Tibial nerve (tissue), 4 donors: Measurements from ENCODE around the gene RNF2. TPM values are rescaled to one million over a fixed set of nuclear protein-coding genes. Genes with fewer than 3 reads are reported as not detected.

ENCODE experiments used
- DNase-seq, 2 donors: peaks; one replicate each; pipeline ENCODE4 v3.0.0-alpha.2; 2019; ENCODE audit warnings: low spot score in 2 of 2
- H3K27ac ChIP-seq, 4 donors: fragments of 200-600 bp; sonication (generic) in 3 of 4; one replicate each; pipeline ENCODE4 v1.5.1; 2017 to 2019; ENCODE audit warnings: mild to moderate bottlenecking in 1 of 4
- H3K27me3 ChIP-seq, 2 donors: fragments of 200-600 bp; sonication (generic) in 1 of 2; one replicate each; pipeline versions ENCODE4 v1.5.1 to v1.6.0; 2017 to 2019
- H3K36me3 ChIP-seq, 3 donors: fragments of 200-600 bp; sonication (generic); one replicate each; pipeline ENCODE4 v1.5.1; 2018 to 2019
- H3K4me1 ChIP-seq, 4 donors: fragments of 200-600 bp; sonication (generic) in 3 of 4; one replicate each; pipeline ENCODE4 v1.5.1; 2017 to 2019
- H3K4me3 ChIP-seq, 4 donors: fragments of 200-600 bp; sonication (generic) in 3 of 4; one replicate each; pipeline ENCODE4 v1.5.1; 2017 to 2019; ENCODE audit warnings: mild to moderate bottlenecking in 1 of 4, moderate library complexity in 1 of 4
- H3K9me3 ChIP-seq, 4 donors: fragments of 200-600 bp; sonication (generic) in 3 of 4; one replicate each; pipeline ENCODE4 v1.5.1; 2017 to 2019
- EP300 ChIP-seq, 2 donors: sonication (generic); formaldehyde crosslinking; IDR thresholded peaks; one replicate each; pipeline ENCODE4 v1.6.1; 2017; ENCODE audit warnings: antibody characterized with exemption in 2 of 2, mild to moderate bottlenecking in 1 of 2
- POLR2A ChIP-seq, 2 donors: fragments of 450-650 bp; IDR thresholded peaks; one replicate each; pipeline ENCODE4 v1.6.1; 2017; ENCODE audit warnings: antibody characterized with exemption in 2 of 2, mild to moderate bottlenecking in 2 of 2, moderate library complexity in 2 of 2
- WGBS, 2 donors: methylation state at CpG; one replicate each; pipeline ENCODE4 v1.1.5; 2018; 5-methylcytosine and 5-hydroxymethylcytosine counted together
- total RNA-seq, 4 donors: library from RNA; depleted of rRNA; stranded (reverse); fragments of >200 nt; gene quantifications; one replicate each; pipeline ENCODE4 v1.1.0, GENCODE V29; 2016
- TF ChIP-seq, protein P1 (sequence below), 5 experiments: fragments of 200-600 bp in 3 of 5; fragments of 450-650 bp in 2 of 5; sonication (generic) in 3 of 5; IDR thresholded peaks; one replicate each; pipeline ENCODE4 v1.5.1; 2016 to 2019; ENCODE audit warnings: antibody characterized with exemption in 5 of 5, mild to moderate bottlenecking in 3 of 5, moderate library complexity in 2 of 5

The RNF2 gene
- total RNA-seq, 4 donors from 2014 or later, result 11.1 to 18.9 (median 15.3) TPM

DNA sequence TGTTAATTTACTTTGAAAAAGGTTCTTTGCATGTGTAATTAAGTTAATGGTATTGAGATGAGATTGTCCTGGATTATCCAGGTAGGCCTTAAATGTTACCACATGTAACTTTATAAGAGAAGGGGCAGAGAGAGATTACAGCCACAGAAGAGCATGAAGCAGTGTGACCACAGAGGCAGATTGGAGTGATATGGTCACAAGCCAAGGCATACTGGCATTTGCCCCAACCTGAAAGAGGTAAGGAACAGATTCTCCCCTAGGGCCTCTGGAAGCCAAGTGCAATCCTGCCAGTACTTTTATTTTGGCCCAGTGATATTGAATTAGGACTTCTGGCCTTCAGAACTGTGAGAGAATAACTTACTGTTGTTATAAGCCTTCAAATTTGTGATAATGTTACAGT is 23.0 kb downstream of the RNF2 start:
- H3K4me1 ChIP-seq, result peaks cover 0 to 19% (median 0%) of the 10 kb centered on the region in 4 donors
- H3K9me3 ChIP-seq, result no peaks in the 10 kb centered on the region
- H3K27me3 ChIP-seq, result no peaks in the 10 kb centered on the region
- H3K27ac ChIP-seq, result no peak overlapping the region
- DNase-seq, result no peak
- H3K36me3 ChIP-seq, result no peaks in the 10 kb centered on the region
- no peak overlapping the region for H3K4me3 ChIP-seq
- TF ChIP-seq, protein P1, sequence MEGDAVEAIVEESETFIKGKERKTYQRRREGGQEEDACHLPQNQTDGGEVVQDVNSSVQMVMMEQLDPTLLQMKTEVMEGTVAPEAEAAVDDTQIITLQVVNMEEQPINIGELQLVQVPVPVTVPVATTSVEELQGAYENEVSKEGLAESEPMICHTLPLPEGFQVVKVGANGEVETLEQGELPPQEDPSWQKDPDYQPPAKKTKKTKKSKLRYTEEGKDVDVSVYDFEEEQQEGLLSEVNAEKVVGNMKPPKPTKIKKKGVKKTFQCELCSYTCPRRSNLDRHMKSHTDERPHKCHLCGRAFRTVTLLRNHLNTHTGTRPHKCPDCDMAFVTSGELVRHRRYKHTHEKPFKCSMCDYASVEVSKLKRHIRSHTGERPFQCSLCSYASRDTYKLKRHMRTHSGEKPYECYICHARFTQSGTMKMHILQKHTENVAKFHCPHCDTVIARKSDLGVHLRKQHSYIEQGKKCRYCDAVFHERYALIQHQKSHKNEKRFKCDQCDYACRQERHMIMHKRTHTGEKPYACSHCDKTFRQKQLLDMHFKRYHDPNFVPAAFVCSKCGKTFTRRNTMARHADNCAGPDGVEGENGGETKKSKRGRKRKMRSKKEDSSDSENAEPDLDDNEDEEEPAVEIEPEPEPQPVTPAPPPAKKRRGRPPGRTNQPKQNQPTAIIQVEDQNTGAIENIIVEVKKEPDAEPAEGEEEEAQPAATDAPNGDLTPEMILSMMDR (IDR thresholded peaks at IDR 0.05), result no peak
- no peak for TF ChIP-seq EP300 (IDR thresholded peaks at IDR 0.05)
- no peak for TF ChIP-seq POLR2A (IDR thresholded peaks at IDR 0.05)

GRCh38 chr1:185069202-185069772 is 23.9 kb downstream of the RNF2 start:
- 87 to 96% methylated on average over 4 of the region's 4 CpGs for WGBS, 2 donors
- Histone ChIP-seq H3K4me1 (peaks cover 0 to 20% (median 0%) of the 10 kb centered on the region in 4 donors), H3K27me3 (no peaks in the 10 kb centered on the region), H3K9me3 (no peaks in the 10 kb centered on the region), H3K27ac (no peak overlapping the region), H3K36me3 (no peaks in the 10 kb centered on the region), H3K4me3 (no peak overlapping the region)
- TF ChIP-seq EP300 (IDR thresholded peaks at IDR 0.05), result no peak
- TF ChIP-seq, protein P1 (IDR thresholded peaks at IDR 0.05), result no peak
- TF ChIP-seq POLR2A (IDR thresholded peaks at IDR 0.05), result no peak
- no peak for DNase-seq

DNA sequence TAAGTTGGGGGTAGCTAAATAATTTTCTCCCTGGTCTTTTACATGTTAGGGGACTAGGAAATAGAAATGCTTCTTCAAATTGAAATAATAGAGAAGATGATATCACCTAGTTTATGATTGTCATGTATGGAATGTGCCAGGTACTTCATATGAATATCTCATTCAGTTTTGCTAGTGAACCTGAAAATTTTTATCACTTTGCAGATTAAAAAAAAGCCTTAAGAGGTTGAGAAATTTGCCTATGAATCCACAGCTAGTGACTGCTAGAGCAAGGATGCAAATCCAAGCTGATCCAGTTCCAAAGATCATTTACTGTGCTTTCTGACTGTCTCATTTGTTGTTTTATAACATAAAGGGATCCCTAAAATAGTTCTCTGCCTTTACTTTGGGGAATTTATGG is 24.7 kb downstream of the RNF2 start:
- Histone ChIP-seq H3K9me3 (no peaks in the 10 kb centered on the region), H3K4me1 (peaks cover 0 to 20% (median 0%) of the 10 kb centered on the region in 4 donors), H3K27ac (no peak overlapping the region), H3K27me3 (no peaks in the 10 kb centered on the region), H3K36me3 (no peaks in the 10 kb centered on the region), H3K4me3 (no peak overlapping the region)
- DNase-seq, result no peak
- TF ChIP-seq, protein P1 (IDR thresholded peaks at IDR 0.05), result no peak
- TF ChIP-seq POLR2A (IDR thresholded peaks at IDR 0.05), result no peak
- TF ChIP-seq EP300 (IDR thresholded peaks at IDR 0.05), result no peak

DNA sequence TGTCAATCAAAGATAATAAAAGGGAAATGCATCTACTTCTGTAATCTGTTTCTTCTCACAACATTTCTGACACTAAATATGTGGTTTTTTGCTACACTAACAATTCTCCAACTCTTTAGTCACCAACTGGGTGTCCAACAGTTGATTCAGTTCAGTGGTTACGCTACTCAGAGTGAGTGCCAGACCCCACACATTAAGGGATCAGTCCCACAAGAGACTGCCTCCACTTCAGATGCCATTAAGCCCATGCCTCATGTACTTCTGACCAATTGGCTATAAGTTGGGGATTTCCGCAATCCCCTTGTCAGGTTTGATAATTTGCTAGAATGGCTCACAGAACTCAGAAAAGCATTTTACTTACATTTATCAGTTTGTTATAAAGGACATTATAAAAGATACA is 28.4 kb downstream of the RNF2 start:
- DNase-seq, result no peak
- Histone ChIP-seq H3K27me3 (no peaks in the 10 kb centered on the region), H3K4me1 (peaks cover 0 to 10% (median 0%) of the 10 kb centered on the region in 4 donors), H3K4me3 (no peak overlapping the region), H3K27ac (no peak overlapping the region), H3K9me3 (no peaks in the 10 kb centered on the region), H3K36me3 (no peaks in the 10 kb centered on the region)
- TF ChIP-seq POLR2A (IDR thresholded peaks at IDR 0.05) (no peak), EP300 (IDR thresholded peaks at IDR 0.05) (no peak)
- TF ChIP-seq, protein P1 (IDR thresholded peaks at IDR 0.05), result no peak
- WGBS, 2 donors, result 93 to 98% methylated on average over 2 of the region's 2 CpGs

GRCh38 chr1:185074307-185074706 is 28.9 kb downstream of the RNF2 start:
- H3K27ac ChIP-seq, result no peak overlapping the region
- no peaks in the 10 kb centered on the region for H3K36me3 ChIP-seq
- TF ChIP-seq, protein P1 (IDR thresholded peaks at IDR 0.05), result no peak
- TF ChIP-seq POLR2A (IDR thresholded peaks at IDR 0.05), result no peak
- TF ChIP-seq EP300 (IDR thresholded peaks at IDR 0.05), result no peak
- no peak overlapping the region for H3K4me3 ChIP-seq
- peaks cover 0 to 5% (median 0%) of the 10 kb centered on the region in 4 donors for H3K4me1 ChIP-seq
- DNase-seq, result no peak
- H3K27me3 ChIP-seq, result no peaks in the 10 kb centered on the region
- no peaks in the 10 kb centered on the region for H3K9me3 ChIP-seq
